ENCODE results near the gene LEMD3.

LEMD3 gene

DNA sequence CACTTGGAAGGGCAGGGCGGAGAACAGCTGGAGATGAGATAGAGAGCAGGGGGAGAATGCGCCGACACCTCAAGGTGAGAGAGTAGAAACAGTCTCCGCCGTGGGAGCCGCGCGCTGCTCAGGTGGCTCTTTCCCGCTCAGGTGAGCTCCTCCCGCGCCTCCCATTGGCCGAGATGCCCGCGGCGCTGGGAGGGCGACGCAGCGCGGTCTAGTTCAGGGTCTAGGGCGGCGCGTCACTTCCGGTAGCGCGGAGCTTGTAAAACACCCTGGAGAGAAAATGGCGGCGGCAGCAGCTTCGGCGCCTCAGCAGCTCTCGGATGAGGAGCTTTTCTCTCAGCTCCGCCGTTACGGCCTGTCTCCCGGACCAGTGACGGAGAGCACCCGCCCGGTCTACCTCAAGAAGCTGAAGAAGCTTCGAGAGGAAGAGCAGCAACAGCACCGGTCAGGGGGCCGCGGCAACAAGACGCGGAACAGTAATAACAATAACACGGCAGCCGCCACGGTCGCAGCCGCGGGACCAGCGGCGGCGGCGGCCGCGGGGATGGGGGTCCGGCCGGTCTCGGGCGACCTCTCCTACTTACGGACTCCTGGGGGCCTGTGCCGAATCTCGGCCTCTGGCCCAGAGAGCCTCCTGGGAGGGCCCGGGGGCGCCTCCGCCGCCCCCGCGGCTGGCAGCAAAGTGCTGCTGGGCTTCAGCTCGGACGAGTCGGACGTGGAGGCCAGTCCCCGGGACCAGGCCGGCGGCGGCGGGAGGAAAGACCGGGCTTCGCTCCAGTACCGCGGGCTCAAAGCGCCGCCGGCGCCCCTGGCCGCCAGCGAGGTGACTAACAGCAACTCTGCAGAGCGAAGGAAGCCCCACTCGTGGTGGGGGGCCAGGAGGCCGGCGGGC, at the start of gene LEMD3:
LEMD3 (plus strand) TSS at position 264 of the 889 bp plus-strand sequence; CDS start at position 278, 14 bp downstream.
- peak; percentile 79 to 86 (median 79) for DNase-seq (ENCODE audit: low read depth in 3 of 3, low spot score in 1 of 3)

DNA sequence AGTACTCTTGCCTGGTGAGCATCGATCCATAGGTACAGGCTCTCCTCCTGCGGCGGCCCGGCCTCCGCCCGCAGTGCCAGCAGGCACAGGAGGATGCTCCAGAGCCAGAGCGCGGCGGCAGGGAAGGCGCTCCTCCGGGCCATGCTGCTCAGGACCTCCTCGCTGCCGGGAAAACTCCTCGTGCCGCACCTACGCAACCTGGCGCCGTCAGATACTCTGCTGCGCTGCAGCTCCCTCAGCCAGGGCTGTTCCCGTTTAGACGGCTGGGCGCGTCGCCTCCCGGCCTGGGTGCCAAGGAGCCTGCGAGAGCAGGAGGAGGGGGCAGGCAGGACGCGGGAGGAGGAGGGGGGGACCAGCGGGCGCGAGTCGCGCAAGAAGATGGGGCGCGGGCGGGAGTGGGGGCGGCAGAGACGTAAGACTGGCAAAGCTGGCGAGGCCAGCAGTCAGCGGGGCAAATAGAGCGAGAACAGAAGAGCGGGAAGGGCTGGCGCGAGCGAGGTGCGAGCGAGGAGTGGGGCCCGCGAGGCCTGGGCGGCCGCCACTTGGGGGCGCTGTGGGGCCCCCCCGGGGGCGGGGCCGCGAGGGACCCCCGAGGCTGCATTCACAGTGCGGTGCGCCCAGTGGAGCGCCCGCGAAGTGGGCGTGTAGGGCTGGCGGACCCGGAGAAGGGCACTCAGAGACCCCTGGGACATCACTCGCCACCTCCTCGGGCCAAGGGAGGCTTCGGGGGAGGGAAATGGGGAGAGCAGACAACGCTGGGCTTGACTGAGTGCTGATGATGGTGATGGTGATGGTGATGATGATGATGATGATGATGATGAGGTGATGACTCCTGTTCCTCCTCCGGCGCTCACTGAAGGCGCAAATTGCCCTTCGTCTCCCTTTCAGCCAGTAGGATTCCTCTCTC, 48.1 kb upstream of the LEMD3 start, which contains the start of gene WIF1:
WIF1 (minus strand) TSS at position 257 of the 907 bp plus-strand sequence; CDS start at position 143, 114 bp downstream.
- peak in 1 of 3 donors; percentile 10 for DNase-seq (ENCODE audit: low read depth in 3 of 3, low spot score in 1 of 3)

DNA sequence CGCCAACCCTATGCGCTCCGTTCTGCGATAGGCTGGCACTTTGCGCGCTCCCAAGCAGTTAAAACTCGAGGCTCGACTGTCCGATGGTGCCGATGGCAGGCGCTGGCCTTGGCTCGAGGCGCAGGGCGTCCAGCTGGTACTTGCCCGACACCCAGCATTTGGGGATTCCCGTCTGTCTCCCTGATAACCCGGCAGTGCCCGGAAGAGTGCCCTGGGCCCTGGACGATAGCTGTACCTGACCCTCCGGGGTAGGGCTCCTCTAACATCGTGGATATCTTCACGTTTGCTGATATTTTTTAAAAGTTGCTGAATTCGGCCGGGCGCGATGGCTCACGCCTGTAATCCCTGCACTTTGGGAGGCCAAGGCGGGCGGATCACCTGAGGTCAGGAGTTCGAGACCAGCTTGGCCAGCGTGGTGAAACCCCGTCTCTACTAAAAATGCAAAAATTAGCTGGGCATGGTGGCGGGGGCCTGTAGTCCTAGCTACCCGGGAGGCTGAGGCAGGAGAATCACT, 47.4 kb upstream of the LEMD3 start:
- DNase-seq (ENCODE audit: low read depth in 3 of 3, low spot score in 1 of 3): no peak

DNA sequence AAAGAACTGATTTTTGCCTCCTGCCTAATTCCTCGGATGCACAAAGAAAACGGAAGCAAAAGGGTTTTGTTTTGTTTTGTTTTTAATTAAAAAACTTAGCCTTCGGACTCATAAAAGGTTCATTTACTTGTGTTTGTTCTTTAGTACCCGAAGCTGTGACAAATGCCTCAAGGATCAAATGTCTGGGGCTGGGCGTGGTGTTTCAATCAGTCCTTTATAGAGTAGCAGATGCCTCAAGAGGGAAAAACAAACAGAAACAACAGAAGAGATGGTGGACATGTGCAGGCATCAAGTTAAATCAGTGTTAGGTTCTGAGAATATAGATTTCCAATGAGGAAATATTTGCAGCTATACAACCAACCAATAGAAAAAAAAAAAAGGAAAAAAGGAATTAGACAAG, 46.7 kb upstream of the LEMD3 start:
- no peak for DNase-seq (ENCODE audit: low read depth in 3 of 3, low spot score in 1 of 3)

DNA sequence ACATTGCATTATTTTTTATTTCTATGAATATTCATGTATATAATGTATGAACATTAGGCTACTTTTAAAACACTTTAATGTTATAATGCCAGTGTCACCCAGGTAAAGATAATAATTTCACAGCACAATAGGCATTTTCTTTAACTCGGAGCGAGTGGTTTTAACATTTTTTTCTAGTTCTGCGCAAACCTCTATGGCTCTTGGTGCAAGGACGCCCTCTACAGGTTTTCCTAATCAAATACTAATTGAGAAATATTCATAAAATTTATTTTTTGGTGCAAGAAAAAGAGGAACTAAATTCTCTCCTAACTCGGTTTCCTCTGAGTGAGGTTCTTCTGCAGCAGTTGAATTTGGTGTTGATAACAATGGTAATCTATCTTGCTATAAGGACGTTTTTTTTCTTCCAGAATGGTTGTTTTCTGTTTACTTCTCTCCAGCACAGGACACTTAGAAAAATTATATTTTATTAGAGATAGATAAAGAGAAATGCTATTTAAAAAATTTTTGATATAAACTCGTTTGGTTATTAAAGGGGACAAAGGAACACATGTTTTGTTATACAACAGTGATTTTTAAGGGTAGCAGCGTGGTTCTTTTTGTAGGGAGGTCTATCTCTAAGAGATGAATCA, 45.8 kb upstream of the LEMD3 start:
- DNase-seq (ENCODE audit: low read depth in 3 of 3, low spot score in 1 of 3): no peak

DNA sequence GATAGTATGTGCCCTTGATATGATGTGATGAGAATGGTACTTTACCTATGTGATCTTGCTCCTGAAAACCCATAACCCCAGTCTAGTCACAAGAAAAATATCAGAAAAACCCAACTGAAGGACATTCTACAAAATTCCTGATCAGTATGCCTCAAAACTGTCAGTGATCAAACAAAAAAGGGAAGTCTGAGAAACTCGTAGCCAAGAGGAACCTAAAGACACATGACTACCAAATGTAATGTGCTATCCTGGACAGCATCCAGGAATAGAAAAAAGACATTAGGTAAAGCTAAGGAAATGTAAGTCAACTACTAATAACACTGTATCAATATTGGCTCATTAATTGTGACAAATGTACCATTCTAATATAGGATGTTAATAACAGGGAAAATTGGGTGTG, 44.1 kb upstream of the LEMD3 start:
- no peak for DNase-seq (ENCODE audit: low read depth in 3 of 3, low spot score in 1 of 3)

DNA sequence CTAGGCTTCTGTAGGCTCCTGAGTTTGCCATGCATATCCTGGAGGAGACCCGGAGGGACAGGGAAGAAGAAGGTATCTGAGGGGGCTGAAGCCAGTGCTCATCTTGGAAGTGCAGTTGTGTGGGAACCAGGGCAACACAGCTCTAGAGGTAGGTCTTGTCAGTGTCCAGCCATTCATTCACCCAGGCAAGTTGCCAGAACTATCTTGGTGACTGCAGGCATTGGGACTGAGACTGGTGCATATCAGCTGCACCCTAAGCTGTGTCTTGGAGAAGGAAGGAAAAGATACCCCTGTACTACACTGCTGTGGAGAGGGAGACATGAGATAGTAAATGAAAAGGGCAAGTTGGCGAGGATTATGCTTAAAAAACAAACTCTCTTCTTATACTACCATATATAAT, 43.4 kb upstream of the LEMD3 start:
- no peak for DNase-seq (ENCODE audit: low read depth in 3 of 3, low spot score in 1 of 3)

DNA sequence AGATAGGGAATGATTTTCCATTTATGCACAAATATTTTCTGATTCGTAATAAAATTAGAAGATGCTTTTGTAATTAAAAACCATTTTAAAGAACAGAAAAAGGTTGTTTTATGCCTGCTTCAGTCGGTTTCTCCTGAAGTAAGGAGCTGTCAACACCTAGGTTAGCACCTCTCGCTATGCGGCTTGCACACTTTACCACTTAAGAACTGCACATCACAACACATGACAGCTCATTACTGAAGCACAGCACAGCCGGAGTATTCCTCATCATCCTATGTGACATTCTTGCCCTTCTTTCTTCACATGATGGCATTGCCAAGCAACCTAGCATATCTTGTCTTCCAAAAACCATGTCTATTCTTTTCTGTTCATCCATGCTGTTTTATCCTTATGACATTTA, 42.9 kb upstream of the LEMD3 start:
- DNase-seq (ENCODE audit: low read depth in 3 of 3, low spot score in 1 of 3): no peak

DNA sequence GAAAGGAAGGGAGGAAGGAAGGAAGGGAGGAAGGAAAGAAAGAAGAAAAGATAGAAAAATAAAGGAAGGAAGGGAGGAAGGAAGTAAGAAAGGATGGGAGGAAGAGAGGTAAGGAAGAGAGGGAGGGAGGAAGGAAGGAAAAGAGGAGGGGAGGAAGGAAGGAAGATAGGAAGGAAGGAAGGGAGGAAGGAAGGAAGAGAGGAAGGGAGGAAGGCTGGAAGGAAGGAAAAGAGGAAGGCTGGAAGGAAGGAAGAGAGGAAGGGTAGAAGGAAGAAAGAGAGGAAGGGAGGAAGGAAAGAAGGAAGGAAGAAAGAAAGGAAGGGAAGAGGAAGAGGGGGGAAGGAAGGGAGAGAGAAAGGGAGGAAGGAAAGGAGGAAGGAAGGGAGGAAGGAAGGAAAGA, 35.5 kb upstream of the LEMD3 start:
- DNase-seq (ENCODE audit: low read depth in 3 of 3, low spot score in 1 of 3): no peak

DNA sequence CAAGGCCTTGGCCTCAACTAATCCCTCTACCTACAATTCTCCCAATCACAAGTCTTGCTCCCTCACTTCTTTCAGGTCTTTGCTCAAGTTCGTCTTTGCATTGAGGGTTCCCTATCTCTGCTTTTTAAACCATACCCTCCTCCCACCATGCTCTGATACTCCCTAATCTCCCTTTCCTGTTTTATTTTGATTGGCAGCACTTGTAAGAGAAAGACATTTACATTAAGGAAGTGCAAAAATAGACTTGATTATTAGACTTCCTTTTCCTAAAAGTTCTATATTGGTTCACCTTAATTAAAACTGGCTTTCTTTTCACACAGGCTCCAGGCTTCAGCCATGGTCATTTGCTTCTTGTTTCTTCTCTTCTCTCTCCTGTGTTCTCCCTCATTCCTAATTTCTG, 30.0 kb upstream of the LEMD3 start:
- no peak for DNase-seq (ENCODE audit: low read depth in 3 of 3, low spot score in 1 of 3)

DNA sequence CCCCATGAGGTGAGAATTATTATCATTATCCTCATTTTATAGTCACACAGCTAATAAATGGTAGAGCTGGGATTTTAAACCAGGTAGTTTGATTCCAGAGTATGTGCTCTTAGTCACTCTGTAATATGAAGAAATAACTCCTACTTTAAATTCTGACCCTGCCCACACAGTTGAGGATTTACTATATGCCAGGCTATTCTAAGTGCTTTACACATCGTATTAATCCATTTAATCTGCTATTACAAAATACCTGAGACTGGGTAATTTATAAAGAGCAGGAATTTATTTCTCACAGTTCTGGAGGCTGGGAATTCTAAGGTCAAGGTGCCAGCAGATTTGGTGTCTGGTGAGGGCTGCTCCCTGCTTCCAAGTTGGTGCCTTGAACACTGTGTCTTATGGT, 28.6 kb upstream of the LEMD3 start:
- no peak for DNase-seq (ENCODE audit: low read depth in 3 of 3, low spot score in 1 of 3)

DNA sequence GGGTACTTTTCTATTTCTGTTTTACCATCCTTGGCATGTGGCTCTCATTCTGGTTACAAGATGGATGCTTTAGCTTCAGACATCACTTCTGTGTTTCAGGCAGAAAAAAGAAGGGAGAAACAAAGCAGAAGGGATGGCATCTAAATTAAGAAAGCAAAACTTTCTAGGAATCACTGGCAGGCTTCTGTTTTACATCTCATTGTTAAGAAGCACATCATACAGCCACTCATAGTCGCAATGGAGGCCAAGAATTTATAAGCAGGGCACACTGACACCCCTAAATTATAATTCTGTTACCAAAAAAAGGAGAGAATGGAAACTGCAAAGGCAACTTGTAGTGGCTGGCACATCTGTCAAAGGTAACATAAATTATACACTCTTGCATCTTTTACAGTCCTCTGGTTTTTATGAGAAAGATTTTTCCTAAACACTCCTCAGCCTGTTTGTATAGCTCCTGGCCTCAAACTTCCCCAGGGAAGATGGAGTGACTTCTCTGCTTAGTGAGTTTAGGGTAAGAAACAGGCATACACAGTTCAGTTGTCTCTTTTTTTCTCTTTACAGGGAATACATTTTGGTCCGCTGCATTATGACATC, 22.0 kb upstream of the LEMD3 start:
- no peak for DNase-seq (ENCODE audit: low read depth in 3 of 3, low spot score in 1 of 3)

DNA sequence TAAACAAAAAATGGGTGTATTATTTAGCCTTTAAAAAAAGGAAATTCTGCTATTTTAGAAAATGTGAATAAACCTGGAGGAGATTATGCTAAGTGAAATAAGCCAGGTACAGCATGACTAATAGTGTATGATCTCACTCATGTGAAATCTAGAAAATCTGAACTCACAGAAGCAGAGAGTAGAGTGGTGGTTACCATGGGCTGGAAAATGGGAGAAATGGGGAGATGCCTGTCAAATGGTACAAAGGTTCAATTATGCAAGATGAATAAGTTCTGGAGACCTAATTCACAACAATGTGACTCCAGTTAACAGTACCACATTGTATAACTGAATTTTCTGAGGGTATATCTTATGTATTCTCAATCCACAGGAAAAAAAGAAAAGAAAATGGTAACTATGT, 17.4 kb upstream of the LEMD3 start:
- no peak for DNase-seq (ENCODE audit: low read depth in 3 of 3, low spot score in 1 of 3)

DNA sequence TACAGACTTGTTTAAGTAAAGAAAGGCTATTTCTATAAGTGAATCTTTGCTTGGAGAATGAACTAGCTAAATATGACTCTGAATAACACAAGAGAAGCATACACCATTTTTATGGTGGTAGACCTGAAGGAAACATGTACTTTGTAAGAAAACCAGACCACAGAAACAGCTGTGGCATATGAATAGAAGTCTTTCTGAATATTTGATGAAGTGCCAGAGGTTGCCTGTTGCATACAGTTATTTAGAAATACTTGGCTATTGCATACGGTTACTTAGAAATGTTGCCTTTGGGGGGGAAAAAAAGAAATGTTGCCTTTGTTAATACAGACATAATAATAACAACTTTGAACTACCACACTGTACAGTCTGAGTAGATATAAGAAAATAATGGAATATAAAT, 16.8 kb upstream of the LEMD3 start:
- no peak for DNase-seq (ENCODE audit: low read depth in 3 of 3, low spot score in 1 of 3)

DNA sequence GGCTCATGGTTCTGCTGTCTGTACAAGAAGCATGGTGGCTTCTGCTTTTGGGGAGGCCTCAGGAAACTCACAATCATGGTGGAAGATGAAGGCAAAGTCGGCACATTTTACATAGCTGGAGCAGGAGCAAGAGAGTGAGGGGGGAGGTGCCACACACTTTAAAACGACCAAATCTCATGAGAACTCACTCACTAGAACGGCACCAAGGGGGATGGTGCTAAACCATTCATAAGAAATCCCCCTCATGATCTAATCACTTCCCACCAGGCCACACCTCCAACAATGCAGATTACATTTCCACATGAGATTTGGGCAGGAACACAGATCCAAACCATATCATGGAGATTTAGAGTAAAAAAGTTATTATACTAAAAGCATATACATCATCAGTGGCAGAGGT, 13.6 kb upstream of the LEMD3 start:
- DNase-seq (ENCODE audit: low read depth in 3 of 3, low spot score in 1 of 3): no peak

DNA sequence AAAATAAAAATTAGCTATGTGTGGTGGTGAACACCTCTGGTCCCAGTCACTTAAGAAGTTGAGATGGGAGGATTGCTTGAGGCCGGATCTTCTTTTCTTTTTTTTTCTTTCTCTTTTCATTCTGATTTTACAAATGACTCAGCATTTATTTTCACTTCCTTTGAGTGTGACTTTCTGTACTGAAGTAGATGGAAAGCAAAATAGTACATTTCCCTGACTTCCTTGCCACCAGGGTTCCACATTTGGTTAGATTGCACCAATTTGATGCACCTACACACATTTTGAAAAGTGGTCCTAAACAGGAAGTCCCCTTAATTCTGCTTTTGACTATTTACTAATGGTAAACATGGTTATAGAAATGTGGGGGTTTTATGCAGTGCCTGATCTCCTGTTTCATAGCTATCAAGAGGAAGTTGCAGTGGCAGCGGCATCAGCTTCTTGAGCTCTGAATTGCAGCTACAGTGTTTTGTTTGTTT, 13.0 kb upstream of the LEMD3 start:
- DNase-seq (ENCODE audit: low read depth in 3 of 3, low spot score in 1 of 3): no peak

DNA sequence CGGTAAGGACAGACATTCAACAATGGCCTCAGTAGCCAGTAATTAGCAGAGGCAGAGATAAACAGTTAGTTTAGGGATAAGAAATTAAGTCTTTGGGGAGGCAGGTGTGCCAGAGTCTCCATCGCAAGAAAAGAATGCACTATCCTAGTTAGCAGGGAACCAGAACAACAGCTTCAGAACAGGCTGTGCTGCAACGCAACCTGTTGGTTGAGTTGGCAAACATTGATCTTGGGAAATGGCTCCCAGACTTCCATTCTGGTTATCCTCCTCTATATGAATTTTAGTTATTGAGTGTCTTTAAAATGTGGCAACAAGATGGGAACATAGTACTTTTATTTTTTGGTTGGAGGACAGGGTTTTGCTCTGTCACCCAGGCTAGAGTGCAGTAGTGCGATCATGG, 12.3 kb upstream of the LEMD3 start:
- no peak for DNase-seq (ENCODE audit: low read depth in 3 of 3, low spot score in 1 of 3)

DNA sequence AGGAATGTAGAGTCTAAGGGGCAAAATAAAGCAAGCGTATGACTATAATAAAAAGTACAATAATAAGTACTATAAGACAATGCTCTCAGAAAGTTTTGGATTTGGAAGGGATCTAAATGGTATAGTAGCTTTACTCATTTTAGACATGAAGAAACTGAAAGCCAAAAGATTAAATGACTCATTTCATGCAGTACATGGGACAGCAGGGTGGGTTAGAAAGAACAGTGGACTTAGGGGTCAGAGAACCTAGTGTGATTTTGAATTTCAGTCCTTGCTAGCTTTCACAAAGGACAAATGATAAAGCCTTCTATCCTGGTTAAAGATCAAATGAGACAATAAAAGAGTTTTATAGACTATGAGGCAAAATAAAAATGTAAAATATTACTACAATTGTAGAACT, 6.8 kb upstream of the LEMD3 start:
- no peak for DNase-seq (ENCODE audit: low read depth in 3 of 3, low spot score in 1 of 3)

DNA sequence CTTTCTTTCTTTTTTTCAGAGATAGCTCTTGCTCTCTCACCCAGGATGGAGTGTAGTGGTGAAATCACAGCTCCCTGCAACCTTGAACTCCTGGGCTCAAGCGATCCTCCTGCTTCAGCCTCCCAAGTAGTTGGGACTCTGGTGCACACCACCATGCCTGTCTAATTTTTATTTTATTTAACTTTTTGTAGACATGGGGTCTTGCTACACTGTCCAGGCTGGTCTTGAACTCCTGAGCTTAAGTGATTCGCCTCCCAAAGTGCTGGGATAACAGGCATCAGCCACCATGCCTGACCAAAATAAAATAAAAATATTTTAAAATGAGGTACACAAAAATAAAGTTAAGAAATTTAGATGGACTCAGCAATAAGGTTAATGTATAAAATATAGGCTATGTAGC, 5.1 kb upstream of the LEMD3 start:
- no peak for DNase-seq (ENCODE audit: low read depth in 3 of 3, low spot score in 1 of 3)

DNA sequence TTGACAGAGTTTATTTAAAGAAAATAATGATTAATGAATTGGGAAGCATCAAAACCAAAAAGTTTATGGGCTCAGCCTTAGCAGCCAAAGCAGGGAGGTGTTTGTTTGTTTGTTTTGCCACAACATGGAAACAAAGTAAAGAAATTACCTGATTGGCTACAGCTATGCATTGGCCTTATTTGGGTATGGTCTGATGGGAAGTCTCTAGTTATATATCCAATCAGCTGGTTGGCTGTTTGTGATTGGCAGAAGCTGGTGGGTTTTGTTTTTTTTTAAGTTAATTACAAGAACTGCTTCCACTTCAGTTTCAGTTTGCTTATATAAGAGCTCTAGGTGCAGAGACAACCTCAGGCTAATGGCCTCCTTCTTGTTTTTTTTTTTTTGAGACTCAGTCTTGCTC, 4.6 kb upstream of the LEMD3 start:
- no peak for DNase-seq (ENCODE audit: low read depth in 3 of 3, low spot score in 1 of 3)

All from stimulated activated CD4-positive, alpha-beta T cell treated with anti-CD3 and anti-CD28 coated beads, TNF-alpha, amount 100 ng/mL, for 1 hour (primary cell).